ENCODE results near the gene MTCP1. TPM values are rescaled to one million over a fixed set of nuclear protein-coding genes. Genes with fewer than 3 reads are reported as not detected.
A peak's percentile ranks its signal among the peaks of the same experiment; 100 is the strongest.

MTCP1 gene
- total and polyA plus RNA-seq, 2 donors (not counting 1 experiment from before 2014, with no cell fraction given) = 10.6 to 16.0 TPM

- H4K20me1 ChIP-seq (ENCODE audit: control insufficient read depth, extremely low read depth, insufficient read depth, low read length) = no peaks in the 10 kb centered on the region
- no peaks in the 10 kb centered on the region for H3K9me3 ChIP-seq (ENCODE audit: control insufficient read depth, insufficient read depth, low read depth, low read length)
- H2AFZ ChIP-seq (ENCODE audit: low read length) = no peak within 1 kb of the TSS
- no peaks in the 10 kb centered on the region for H3K27me3 ChIP-seq (ENCODE audit: control insufficient read depth, insufficient read depth, low read length)
- H3K4me2 ChIP-seq (ENCODE audit: extremely low read depth, insufficient read depth, low read length) = peak within 1 kb of the TSS; percentile 46
- TF ChIP-seq CTCF (conservative IDR thresholded peaks at IDR 0.05 in 1 of 2, IDR thresholded peaks at IDR 0.05 in 1 of 2; ENCODE audit: low read depth in 1 of 2, low read length in 2 of 2) (no peak), EZH2 (IDR thresholded peaks at IDR 0.05; ENCODE audit: low read length, missing control alignments) (no peak)
- DNase-seq (ENCODE audit: low read depth in 2 of 2) = peak; percentile 93
- peak within 1 kb of the TSS; percentile 87 for H3K9ac ChIP-seq (ENCODE audit: insufficient read depth, low read length)
- H3K4me3 ChIP-seq (replicated peaks in 1 of 4; ENCODE audit: control extremely low read depth in 1 of 4, insufficient read depth in 1 of 4, low read depth in 3 of 4, low read length in 4 of 4) = peak within 1 kb of the TSS; percentile 35 to 91 (median 67)
- H3K27ac ChIP-seq (ENCODE audit: insufficient read depth, low read length) = peak within 1 kb of the TSS; percentile 83
- H3K4me1 ChIP-seq (ENCODE audit: control insufficient read depth, extremely low read depth, insufficient read depth, low read length) = no peaks in the 10 kb centered on the region
- no peaks in the 10 kb centered on the region for H3K36me3 ChIP-seq (ENCODE audit: control insufficient read depth, insufficient read depth, low read length)
- peaks cover 2% of the 10 kb centered on the region for H3K79me2 ChIP-seq (ENCODE audit: control insufficient read depth, insufficient read depth, low read length)
Measured at GRCh38 chrX:155026727-155027508, 44.0 kb downstream of the MTCP1 start, which contains the start of gene FUNDC2. FUNDC2 (plus strand) TSS chrX:155026844; CDS start chrX:155026939, 95 bp downstream.

- no peak for TF ChIP-seq CTCF (conservative IDR thresholded peaks at IDR 0.05 in 1 of 2, IDR thresholded peaks at IDR 0.05 in 1 of 2; ENCODE audit: low read depth in 1 of 2, low read length in 2 of 2)
- TF ChIP-seq EZH2 (IDR thresholded peaks at IDR 0.05; ENCODE audit: low read length, missing control alignments) = no peak
- no peak for DNase-seq (ENCODE audit: low read depth in 2 of 2)
- Histone ChIP-seq H3K27ac (ENCODE audit: insufficient read depth, low read length) (peak overlapping the region; percentile 3), H3K27me3 (ENCODE audit: control insufficient read depth, insufficient read depth, low read length) (no peaks in the 10 kb centered on the region), H3K9me3 (ENCODE audit: control insufficient read depth, insufficient read depth, low read depth, low read length) (no peaks in the 10 kb centered on the region), H4K20me1 (ENCODE audit: control insufficient read depth, extremely low read depth, insufficient read depth, low read length) (no peaks in the 10 kb centered on the region), H3K4me1 (ENCODE audit: control insufficient read depth, extremely low read depth, insufficient read depth, low read length) (no peaks in the 10 kb centered on the region), H3K79me2 (ENCODE audit: control insufficient read depth, insufficient read depth, low read length) (peaks cover 2% of the 10 kb centered on the region), H3K4me3 (replicated peaks in 1 of 4; ENCODE audit: control extremely low read depth in 1 of 4, insufficient read depth in 1 of 4, low read depth in 3 of 4, low read length in 4 of 4) (peak overlapping the region in 3 of 4 experiments; percentile 12 to 78 (median 76)), H3K36me3 (ENCODE audit: control insufficient read depth, insufficient read depth, low read length) (no peaks in the 10 kb centered on the region), H3K9ac (ENCODE audit: insufficient read depth, low read length) (peak overlapping the region; percentile 36), H3K4me2 (ENCODE audit: extremely low read depth, insufficient read depth, low read length) (no peak overlapping the region), H2AFZ (ENCODE audit: low read length) (no peak overlapping the region)
Measured at GRCh38 chrX:155026420-155026726, 44.6 kb downstream of the MTCP1 start.

DNA sequence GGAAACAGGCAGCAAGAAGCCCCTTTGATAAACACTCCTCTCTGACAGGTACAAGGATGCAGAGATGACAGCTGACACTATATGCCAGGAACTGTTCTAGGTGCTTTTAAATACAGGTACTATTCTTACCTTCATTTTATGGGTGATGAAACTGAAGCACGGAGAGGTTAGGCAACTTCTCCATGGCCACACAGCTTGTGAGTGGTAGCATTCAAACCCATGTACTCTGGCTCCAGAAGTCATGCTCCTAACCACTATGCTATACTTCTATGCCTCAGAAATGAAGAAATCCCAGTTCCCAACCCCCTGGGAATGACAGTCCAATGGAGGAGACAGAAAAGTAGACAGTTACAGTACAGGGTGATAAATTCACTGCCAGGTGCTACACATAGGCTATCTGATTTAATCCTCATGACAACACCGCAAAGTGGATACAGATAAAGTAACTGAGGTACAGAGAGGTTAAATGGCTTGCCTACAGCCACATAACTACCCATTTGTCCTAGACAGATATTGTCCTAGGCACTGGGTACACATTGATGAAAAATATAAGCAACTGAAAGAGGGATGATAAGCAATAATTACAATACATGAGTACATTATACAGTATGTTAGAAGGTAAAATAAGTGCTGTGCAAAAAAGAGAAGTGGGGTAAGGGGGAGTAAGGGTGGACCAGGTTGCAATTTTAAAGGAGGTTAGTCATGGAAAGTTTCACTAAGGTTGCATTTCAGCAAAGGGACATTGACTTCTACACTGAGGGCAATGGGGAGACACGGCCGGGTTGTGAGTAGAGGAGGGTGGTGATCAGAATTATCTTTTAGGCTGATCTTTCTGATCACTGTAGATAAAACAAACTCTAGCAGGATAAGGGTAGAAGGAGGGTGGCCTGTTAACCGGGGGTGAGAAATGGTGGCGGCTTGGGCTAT, 46.8 kb downstream of the MTCP1 start:
- H3K4me2 ChIP-seq (ENCODE audit: extremely low read depth, insufficient read depth, low read length) = no peak overlapping the region
- H3K79me2 ChIP-seq (ENCODE audit: control insufficient read depth, insufficient read depth, low read length) = peaks cover 2% of the 10 kb centered on the region
- no peak for DNase-seq (ENCODE audit: low read depth in 2 of 2)
- no peaks in the 10 kb centered on the region for H3K9me3 ChIP-seq (ENCODE audit: control insufficient read depth, insufficient read depth, low read depth, low read length)
- no peaks in the 10 kb centered on the region for H4K20me1 ChIP-seq (ENCODE audit: control insufficient read depth, extremely low read depth, insufficient read depth, low read length)
- H3K27me3 ChIP-seq (ENCODE audit: control insufficient read depth, insufficient read depth, low read length) = no peaks in the 10 kb centered on the region
- no peaks in the 10 kb centered on the region for H3K4me1 ChIP-seq (ENCODE audit: control insufficient read depth, extremely low read depth, insufficient read depth, low read length)
- no peak overlapping the region for H3K9ac ChIP-seq (ENCODE audit: insufficient read depth, low read length)
- no peak overlapping the region for H2AFZ ChIP-seq (ENCODE audit: low read length)
- TF ChIP-seq CTCF (conservative IDR thresholded peaks at IDR 0.05 in 1 of 2, IDR thresholded peaks at IDR 0.05 in 1 of 2; ENCODE audit: low read depth in 1 of 2, low read length in 2 of 2) (no peak), EZH2 (IDR thresholded peaks at IDR 0.05; ENCODE audit: low read length, missing control alignments) (no peak)
- no peak overlapping the region for H3K4me3 ChIP-seq (replicated peaks in 1 of 4; ENCODE audit: control extremely low read depth in 1 of 4, insufficient read depth in 1 of 4, low read depth in 3 of 4, low read length in 4 of 4)
- H3K36me3 ChIP-seq (ENCODE audit: control insufficient read depth, insufficient read depth, low read length) = no peaks in the 10 kb centered on the region
- no peak overlapping the region for H3K27ac ChIP-seq (ENCODE audit: insufficient read depth, low read length)
